B cell (primary cell): Measurements from ENCODE around the gene ABTB2.

Experiments used
- EZH2 ChIP-seq: IDR thresholded peaks from 2 replicates; pipeline ENCODE4 v1.6.1; 2012; ENCODE audit warnings: borderline replicate concordance, low read depth, mild to moderate bottlenecking, moderate library complexity, low read length; ENCODE audit not compliant: insufficient read depth, poor library complexity, severe bottlenecking
- TF ChIP-seq, protein P1 (sequence below): fragments of 200-600 bp; IDR thresholded peaks from one replicate; pipeline ENCODE4 v1.8.0; 2022; ENCODE audit warnings: antibody characterized with exemption, mild to moderate bottlenecking

DNA sequence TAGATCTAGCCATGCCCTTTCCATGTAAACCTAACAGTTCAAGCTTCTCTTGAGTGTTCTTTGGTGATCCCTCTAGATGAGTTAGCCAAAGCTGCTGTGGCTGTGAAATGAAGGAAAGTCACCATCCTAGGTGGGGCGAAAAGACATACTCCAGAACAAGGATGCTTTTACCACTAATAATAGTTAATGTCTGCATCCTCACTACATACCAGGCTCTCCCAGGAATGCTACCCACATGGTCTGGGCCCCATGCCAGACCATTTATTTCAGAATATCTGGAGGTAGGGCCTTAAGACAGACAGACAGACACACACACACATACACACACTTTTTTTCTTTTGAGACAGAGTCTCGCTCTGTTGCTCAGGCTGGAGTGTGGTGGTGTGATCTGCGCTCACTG lies 14.7 kb downstream of the ABTB2 start:
- TF ChIP-seq, protein P1, sequence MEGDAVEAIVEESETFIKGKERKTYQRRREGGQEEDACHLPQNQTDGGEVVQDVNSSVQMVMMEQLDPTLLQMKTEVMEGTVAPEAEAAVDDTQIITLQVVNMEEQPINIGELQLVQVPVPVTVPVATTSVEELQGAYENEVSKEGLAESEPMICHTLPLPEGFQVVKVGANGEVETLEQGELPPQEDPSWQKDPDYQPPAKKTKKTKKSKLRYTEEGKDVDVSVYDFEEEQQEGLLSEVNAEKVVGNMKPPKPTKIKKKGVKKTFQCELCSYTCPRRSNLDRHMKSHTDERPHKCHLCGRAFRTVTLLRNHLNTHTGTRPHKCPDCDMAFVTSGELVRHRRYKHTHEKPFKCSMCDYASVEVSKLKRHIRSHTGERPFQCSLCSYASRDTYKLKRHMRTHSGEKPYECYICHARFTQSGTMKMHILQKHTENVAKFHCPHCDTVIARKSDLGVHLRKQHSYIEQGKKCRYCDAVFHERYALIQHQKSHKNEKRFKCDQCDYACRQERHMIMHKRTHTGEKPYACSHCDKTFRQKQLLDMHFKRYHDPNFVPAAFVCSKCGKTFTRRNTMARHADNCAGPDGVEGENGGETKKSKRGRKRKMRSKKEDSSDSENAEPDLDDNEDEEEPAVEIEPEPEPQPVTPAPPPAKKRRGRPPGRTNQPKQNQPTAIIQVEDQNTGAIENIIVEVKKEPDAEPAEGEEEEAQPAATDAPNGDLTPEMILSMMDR = no peak
- no peak for TF ChIP-seq EZH2
